ENCODE measurements around the gene RASL10A.

DNA sequence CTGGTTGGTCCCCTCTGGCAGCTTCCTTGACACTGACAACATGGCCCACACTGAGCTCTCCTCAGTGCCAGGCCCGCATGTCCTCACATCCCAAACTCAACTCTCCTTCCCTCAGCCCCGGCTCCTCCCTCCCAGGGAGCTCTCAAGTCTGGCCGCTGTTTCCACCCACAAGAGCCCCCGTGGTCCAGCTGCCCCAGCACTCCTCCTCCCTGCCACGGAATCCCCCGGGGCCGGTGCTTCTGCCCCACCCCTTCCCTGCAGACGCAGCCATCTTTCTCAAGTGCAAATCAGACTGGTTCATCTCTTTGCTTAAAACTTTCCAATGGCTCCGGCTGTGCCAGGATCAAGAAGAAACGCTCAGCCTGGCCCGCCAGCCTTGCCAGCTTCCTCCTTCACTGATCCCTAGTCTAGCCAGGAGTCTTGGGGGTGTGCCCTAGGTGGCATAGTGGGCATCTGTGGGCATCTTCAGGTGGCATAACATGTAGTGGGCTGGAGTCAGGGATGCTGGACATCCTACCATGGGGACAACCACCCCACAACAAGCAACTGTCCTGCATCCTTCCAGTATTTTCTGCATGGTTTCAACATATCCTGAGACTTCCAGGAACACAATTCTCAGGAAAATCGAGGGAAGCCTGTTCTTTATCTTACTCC is 22.3 kb upstream of the RASL10A start:
- no peak for TF ChIP-seq POLR2AphosphoS5 (IDR thresholded peaks at IDR 0.05; ENCODE audit: borderline replicate concordance, low read depth, low read length)
- TF ChIP-seq EZH2 (IDR thresholded peaks at IDR 0.05): no peak

All from SK-N-MC (cell line).